Astrocyte of the spinal cord (primary cell): ENCODE results near the gene P2RY14.

Experiments used
- DNase-seq: peaks from one replicate; pipeline ENCODE4 v3.0.0; 2011; ENCODE audit warnings: low read depth, low spot score
- H3K4me3 ChIP-seq: 2 replicates; pipeline ENCODE4 v1.5.1; 2011; ENCODE audit warnings: low read depth, mild to moderate bottlenecking, low read length, moderate library complexity
- in situ Hi-C: cut with HindIII; loops from 2 replicates; pipeline ENCODE4 v1.10.0; 2017; ENCODE audit warnings: low sequenced_read_pairs
- TF ChIP-seq, protein P1 (sequence below): IDR thresholded peaks from 2 replicates; pipeline ENCODE4 v1.5.1; 2012; ENCODE audit warnings: low read depth, mild to moderate bottlenecking, low read length, inconsistent platforms

Gene P2RY14

DNA sequence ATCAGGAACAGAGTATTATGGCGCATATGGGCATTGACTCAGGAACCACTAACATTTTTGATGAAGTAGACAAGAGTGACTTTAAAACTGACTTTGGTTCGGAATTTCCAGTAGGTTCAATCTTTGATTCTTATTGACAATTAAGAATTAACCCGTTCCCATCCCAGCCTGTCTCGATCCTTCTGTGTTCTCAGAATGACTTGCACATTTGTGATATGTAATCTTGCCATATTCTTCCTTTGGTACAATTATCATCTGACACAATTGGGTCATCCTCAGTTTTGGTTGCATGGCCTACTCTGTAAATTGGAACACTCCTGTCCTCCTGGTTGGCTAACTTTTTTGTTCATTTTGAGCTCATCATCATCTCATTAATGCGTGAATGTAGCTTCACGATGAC lies 85.8 kb downstream of the P2RY14 start:
- no peak for DNase-seq
- in situ Hi-C loops = no loop called here
- TF ChIP-seq, protein P1, sequence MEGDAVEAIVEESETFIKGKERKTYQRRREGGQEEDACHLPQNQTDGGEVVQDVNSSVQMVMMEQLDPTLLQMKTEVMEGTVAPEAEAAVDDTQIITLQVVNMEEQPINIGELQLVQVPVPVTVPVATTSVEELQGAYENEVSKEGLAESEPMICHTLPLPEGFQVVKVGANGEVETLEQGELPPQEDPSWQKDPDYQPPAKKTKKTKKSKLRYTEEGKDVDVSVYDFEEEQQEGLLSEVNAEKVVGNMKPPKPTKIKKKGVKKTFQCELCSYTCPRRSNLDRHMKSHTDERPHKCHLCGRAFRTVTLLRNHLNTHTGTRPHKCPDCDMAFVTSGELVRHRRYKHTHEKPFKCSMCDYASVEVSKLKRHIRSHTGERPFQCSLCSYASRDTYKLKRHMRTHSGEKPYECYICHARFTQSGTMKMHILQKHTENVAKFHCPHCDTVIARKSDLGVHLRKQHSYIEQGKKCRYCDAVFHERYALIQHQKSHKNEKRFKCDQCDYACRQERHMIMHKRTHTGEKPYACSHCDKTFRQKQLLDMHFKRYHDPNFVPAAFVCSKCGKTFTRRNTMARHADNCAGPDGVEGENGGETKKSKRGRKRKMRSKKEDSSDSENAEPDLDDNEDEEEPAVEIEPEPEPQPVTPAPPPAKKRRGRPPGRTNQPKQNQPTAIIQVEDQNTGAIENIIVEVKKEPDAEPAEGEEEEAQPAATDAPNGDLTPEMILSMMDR = no peak
- no peak overlapping the region for H3K4me3 ChIP-seq

DNA sequence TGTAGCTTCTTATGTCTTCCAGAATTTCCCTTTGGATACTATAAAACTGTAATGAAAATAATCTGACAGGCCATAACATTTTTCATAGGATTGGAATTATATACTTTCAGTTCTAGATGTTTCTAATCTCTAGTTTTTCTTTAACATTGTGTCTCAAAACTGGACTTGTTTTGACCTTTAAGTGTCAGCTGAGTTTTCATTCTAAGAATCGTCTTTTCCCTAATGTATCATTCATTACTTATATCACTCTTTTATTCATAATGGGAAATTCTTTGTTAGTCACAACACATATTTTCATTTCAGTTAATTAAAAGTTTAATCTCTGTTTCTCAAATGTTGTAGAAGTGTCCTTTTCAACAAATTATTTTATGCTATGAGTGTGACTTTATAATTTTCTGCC lies 87.2 kb downstream of the P2RY14 start:
- TF ChIP-seq, protein P1 = no peak
- no peak overlapping the region for H3K4me3 ChIP-seq
- no peak for DNase-seq
- in situ Hi-C loops = no loop called here

DNA sequence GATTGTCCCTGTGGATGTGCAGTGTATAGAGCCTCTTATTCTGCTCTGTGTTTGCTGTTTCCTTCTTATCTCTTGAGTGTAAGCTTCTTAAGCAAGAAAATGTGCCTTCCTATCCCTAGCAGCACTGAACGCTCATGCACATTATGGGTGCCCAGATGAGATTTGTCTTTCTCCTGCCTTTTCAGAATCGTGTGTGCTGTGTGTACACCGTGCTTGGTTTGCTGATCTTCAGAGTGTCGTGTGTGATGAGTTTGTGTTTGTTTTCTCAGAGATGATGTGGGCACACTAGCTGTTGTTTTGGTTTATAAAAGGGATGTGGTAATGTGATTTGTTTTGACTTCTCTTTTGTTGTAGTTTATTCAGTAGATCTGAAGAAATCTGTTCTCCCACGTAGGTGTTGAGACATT lies 95.1 kb downstream of the P2RY14 start:
- DNase-seq = no peak
- in situ Hi-C loops = no loop called here
- H3K4me3 ChIP-seq = no peak overlapping the region
- TF ChIP-seq, protein P1 = no peak

DNA sequence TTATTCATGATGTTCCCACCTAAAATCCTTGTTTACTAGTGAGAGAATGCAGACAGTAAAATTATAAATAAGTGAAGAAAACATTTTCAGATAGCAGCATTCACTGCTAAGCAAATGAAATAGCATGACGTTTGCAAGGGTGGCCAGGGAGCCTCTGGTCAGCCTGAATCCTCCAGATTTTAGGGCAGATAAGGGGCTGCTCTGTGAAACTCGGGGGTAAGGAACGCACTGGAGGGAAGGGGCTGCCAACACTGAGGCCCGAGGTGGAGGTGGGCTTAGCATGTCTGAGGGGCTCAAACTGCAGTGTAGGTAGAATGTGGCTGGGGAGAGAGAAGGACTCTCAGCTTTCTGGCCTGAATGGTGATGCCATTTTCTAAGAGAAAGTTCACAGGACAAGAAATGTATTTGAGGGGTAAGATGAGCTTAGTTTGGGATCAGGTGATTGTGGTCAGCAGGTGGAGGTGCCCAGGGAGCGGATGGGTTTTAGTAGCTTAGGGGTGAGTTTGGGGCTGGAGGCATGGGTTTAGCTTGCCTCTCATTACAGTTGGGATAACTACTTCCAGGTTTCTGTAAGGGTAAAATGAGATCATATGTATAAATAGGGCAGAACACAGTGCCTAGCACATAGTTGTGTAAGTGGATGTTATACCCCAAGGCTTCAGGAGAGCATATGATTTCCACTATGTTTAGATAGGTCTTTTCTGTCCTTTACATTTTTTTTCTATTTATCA lies 95.8 kb downstream of the P2RY14 start:
- DNase-seq = no peak
- TF ChIP-seq, protein P1 = no peak
- H3K4me3 ChIP-seq = no peak overlapping the region
- in situ Hi-C loops = no loop called here

DNA sequence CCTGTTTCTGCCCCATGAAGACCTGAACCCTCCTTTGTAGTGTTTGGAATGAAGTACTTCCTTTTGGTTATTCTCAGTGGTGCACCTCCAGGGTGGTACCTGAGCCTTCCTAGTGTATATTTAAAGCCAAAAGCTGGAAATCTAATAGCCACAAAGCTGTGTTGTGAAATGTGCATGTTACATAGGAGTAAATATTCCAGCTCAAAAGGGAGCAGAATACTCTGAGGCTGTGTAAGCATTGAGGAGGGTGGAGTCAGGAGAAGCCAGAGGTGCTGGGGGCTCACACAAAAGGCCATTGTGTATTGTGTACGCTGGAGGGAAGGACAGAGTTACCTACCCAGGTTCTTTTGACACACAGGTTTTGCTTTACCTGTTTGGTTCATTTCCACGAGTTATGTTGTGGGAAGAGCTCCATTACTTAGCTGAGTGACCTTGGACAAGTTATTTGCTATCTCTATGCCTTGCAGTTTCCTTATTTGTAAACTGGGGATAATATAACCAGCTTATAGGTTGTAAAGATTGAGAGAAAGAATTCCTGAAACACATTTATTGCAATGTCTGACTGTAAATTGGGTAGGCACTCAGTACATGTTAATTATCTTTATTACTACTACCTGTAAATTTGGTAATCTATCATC lies 100.0 kb downstream of the P2RY14 start:
- H3K4me3 ChIP-seq = no peak overlapping the region
- in situ Hi-C loops = no loop called here
- no peak for DNase-seq
- TF ChIP-seq, protein P1 = no peak

DNA sequence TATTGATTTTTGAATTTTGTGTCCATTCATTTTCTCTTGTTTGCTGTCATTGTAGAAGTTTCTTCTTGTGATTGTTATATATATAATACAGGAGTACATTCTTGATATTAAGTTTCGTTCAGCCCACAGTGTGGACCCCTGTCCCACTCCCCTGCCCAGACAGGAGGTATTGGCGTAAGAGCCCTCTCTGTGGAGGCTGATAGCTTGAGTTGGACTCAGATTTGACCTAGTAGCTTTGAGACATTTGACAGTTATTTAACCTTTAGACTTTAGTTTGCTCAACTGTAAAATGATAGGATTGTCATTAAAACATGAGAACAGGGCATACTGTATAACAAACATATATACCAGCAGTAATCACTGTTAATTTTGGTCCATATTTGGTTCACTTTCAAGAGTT lies 102.4 kb downstream of the P2RY14 start:
- no peak overlapping the region for H3K4me3 ChIP-seq
- DNase-seq = no peak
- TF ChIP-seq, protein P1 = no peak
- in situ Hi-C loops = no loop called here
